Stimulated activated CD8-positive, alpha-beta memory T cell treated with anti-CD3 and anti-CD28 coated beads, Interleukin-15, amount 100 ng/mL, for 4 hours (primary cell): Measurements from ENCODE around the gene NKX2-3.

Experiments
- DNase-seq, 2 donors: peaks; one replicate each; pipeline ENCODE4 v3.0.0-alpha.2; 2020; ENCODE audit warnings: low read depth in 2 of 2

Gene NKX2-3

DNA sequence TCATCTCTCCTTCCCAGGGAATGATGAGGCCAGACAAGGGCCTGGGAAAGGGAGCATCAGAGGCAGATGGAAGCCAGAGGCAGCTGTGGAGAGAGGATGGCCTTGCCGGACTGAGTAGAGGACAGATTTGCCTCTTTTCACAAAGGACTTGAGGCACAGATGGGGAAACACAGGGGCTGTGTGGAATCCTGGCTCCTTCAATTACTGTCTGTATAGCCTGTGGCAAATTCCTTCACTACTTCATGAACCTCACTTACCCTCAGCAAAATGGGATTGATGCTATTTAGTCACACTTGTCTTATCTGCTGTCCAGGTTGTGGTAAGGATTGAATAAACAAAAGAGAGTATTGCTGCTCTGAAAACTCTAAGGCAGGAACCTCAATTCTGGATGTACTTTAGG, 47.2 kb downstream of the NKX2-3 start:
- DNase-seq: no peak

DNA sequence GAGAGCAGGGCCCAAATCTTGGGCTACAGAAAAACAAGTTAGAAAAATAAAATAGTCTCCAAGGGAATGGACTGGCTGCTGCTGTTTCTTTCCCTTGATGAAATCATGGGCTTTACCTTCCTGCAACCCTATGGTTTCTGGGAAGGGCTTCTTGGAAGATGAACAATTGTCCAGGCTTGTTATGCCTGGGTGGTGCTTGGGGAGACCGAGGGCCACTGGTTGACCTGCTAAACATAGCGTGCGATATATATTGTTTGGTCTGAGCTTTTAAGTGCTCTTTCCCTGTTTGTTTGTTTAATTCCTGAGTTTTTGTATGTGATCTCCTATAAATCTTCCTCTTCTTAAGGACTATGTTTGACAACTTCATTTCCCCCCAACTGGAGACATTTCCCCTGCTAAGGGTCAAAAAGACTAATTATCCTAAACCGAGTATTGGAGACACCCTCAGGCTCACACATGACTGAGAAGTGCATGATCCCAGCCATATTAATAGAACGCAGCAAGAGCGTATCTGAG, 49.6 kb downstream of the NKX2-3 start:
- DNase-seq: no peak

DNA sequence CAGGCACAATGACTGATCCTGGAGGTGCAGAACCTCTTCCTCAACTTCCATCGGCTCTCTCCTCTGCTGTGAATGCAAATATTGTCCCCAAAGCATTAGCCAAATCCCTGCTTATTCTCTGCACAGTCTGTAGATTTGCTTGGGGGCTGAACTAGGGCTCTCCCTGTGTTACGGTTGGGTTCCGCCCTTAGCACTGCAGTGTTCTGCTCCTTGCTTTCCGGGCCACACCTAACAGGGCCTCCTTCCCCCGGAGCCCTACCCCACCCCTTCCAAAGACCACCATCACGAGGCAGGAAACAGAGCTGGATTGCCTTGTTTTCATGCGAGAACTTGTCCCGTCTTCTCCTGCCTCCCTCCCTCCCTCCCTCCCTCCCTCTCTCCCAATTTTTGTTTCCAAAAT, 50.9 kb downstream of the NKX2-3 start:
- DNase-seq: no peak
